HCT116 (cell line): ENCODE data around the gene NUAK2. TPM values are rescaled to one million over a fixed set of nuclear protein-coding genes. Genes with fewer than 3 reads are reported as not detected.

ENCODE experiments used
- ATAC-seq: fragments of 200-7000 bp; cut with Tn5 transposase; 2 replicates; pipeline ENCODE4 v1.9.1; 2020; ENCODE audit warnings: mild to moderate bottlenecking, moderate library complexity
- BruUV-seq: library from RNA; stranded (reverse); fragments of 400-500 nt; replicated peaks from 2 replicates; lab custom pipeline; 2021; lab: Mats Ljungman, UMichigan
- CTCF ChIA-PET: fragments of 300-600 bp; sonication (Branson Sonifier 250); formaldehyde crosslinking; loops from one replicate; lab custom pipeline; 2021; ENCODE audit warnings: antibody characterized with exemption; lab: Charles Lee
- POLR2A ChIA-PET: fragments of 300-600, 350-600 bp; sonication (Branson Sonifier 250); formaldehyde crosslinking; loops from one replicate; lab custom pipeline; 2021; ENCODE audit warnings: antibody characterized with exemption; lab: Charles Lee
- RAD21 ChIA-PET, 2 experiments: fragments of 300-600 bp; sonication (Branson Sonifier 250); formaldehyde crosslinking; loops; one replicate each; lab custom pipeline; 2023; ENCODE audit warnings: low total read pairs in 2 of 2; ENCODE audit not compliant: uncharacterized antibody in 2 of 2, unreplicated experiment in 2 of 2, low non-redundant PET in 1 of 2; lab: Charles Lee
- DNase-seq: peaks from one replicate; pipeline ENCODE4 v3.0.0-alpha.2; 2010; ENCODE audit warnings: low read depth, low spot score
- H2AFZ ChIP-seq: fragments of 200-600 bp; shearing (Covaris generic), sonication (generic); 2 replicates; pipeline ENCODE4 v1.6.1; 2017; ENCODE audit warnings: low read depth, mixed run types, mixed read lengths, antibody characterized with exemption, low read length; ENCODE audit not compliant: poor library complexity, severe bottlenecking
- H3K27ac ChIP-seq: 2 replicates; pipeline ENCODE4 v1.5.1; 2012; ENCODE audit warnings: low read depth, low read length
- H3K27me3 ChIP-seq: fragments of 200-600 bp; sonication (generic); 2 replicates; pipeline ENCODE4 v1.6.1; 2016; ENCODE audit warnings: mixed run types, low read length, mixed read lengths; ENCODE audit not compliant: insufficient read depth
- H3K36me3 ChIP-seq, 2 experiments: fragments of 200-500 bp in 1 of 2; fragments of 200-600 bp in 1 of 2; sonication (Bioruptor generic) in 1 of 2; sonication (generic) in 1 of 2; 2 replicates each; pipeline versions ENCODE4 v1.5.1 to v1.6.1; 2014 to 2016; ENCODE audit warnings: low read length in 2 of 2, inconsistent platforms in 1 of 2, mixed read lengths in 1 of 2, mixed run types in 1 of 2; ENCODE audit not compliant: insufficient read depth in 2 of 2, control insufficient read depth in 1 of 2
- H3K4me1 ChIP-seq, 2 experiments: fragments of 200-600 bp in 1 of 2; sonication (generic) in 1 of 2; 2 replicates each; pipeline versions ENCODE4 v1.5.1 to v1.6.1; 2012 to 2017; ENCODE audit warnings: low read length in 2 of 2, inconsistent platforms in 1 of 2, mild to moderate bottlenecking in 1 of 2, mixed read lengths in 1 of 2, mixed run types in 1 of 2, moderate library complexity in 1 of 2; ENCODE audit not compliant: insufficient read depth in 2 of 2, control insufficient read depth in 1 of 2
- H3K4me2 ChIP-seq: fragments of 200-600 bp; sonication (generic); 2 replicates; pipeline ENCODE4 v1.6.1; 2017; ENCODE audit warnings: mixed run types, low read length, mixed read lengths
- H3K4me3 ChIP-seq, 2 experiments: fragments of 200-600 bp in 1 of 2; sonication (generic) in 1 of 2; replicated peaks in 1 of 2; 2 replicates each; pipeline ENCODE4 v1.5.1; 2011 to 2016; ENCODE audit warnings: low read length in 2 of 2, control low read depth in 1 of 2, low read depth in 1 of 2, mild to moderate bottlenecking in 1 of 2, mixed read lengths in 1 of 2, mixed run types in 1 of 2
- H3K79me2 ChIP-seq: fragments of 200-600 bp; sonication (generic); 2 replicates; pipeline ENCODE4 v1.6.1; 2017; ENCODE audit warnings: mild to moderate bottlenecking, mixed run types, low read length, moderate library complexity, mixed read lengths; ENCODE audit not compliant: insufficient read depth
- H3K9ac ChIP-seq: fragments of 200-600 bp; sonication (generic); 2 replicates; pipeline ENCODE4 v1.6.1; 2016; ENCODE audit warnings: low read length, mixed read lengths
- H3K9me2 ChIP-seq: fragments of 200-600 bp; sonication (generic), shearing (Covaris generic); 2 replicates; pipeline ENCODE4 v1.6.1; 2017; ENCODE audit warnings: mixed run types, mild to moderate bottlenecking, moderate library complexity; ENCODE audit not compliant: insufficient read depth
- H3K9me3 ChIP-seq, 2 experiments: fragments of 200-500 bp in 1 of 2; fragments of 200-600 bp in 1 of 2; sonication (Bioruptor generic) in 1 of 2; sonication (generic) in 1 of 2; 2 replicates each; pipeline ENCODE4 v1.6.1; 2014 to 2017; ENCODE audit warnings: low read length in 2 of 2, mixed read lengths in 2 of 2, inconsistent platforms in 1 of 2, low read depth in 1 of 2, mild to moderate bottlenecking in 1 of 2, mixed run types in 1 of 2, moderate library complexity in 1 of 2; ENCODE audit not compliant: control insufficient read depth in 1 of 2, insufficient read depth in 1 of 2
- H4K20me1 ChIP-seq: fragments of 200-600 bp; sonication (generic), shearing (Covaris generic); 2 replicates; pipeline ENCODE4 v1.6.1; 2017; ENCODE audit warnings: mixed run types, mild to moderate bottlenecking, moderate library complexity; ENCODE audit not compliant: insufficient read depth
- CBX3 ChIP-seq: IDR thresholded peaks from 2 replicates; pipeline ENCODE4 v1.6.1; 2012; ENCODE audit warnings: low read depth
- EGR1 ChIP-seq: IDR thresholded peaks from 2 replicates; pipeline ENCODE4 v1.6.1; 2012; ENCODE audit warnings: low read depth
- ELF1 ChIP-seq: IDR thresholded peaks from 2 replicates; pipeline ENCODE4 v1.6.1; 2012; ENCODE audit warnings: low read depth, borderline replicate concordance
- EZH2 ChIP-seq: fragments of 200-600 bp; sonication (generic); IDR thresholded peaks from 2 replicates; pipeline ENCODE4 v1.6.1; 2017; ENCODE audit warnings: antibody characterized with exemption, mixed run types
- EZH2phosphoT487 ChIP-seq: fragments of 200-600 bp; IDR thresholded peaks from 2 replicates; pipeline ENCODE4 v1.6.1; 2018; ENCODE audit warnings: antibody characterized with exemption, borderline replicate concordance
- FOSL1 ChIP-seq: IDR thresholded peaks from 2 replicates; pipeline ENCODE4 v1.6.1; 2012; ENCODE audit warnings: low read depth
- SIN3A ChIP-seq: IDR thresholded peaks from 2 replicates; pipeline ENCODE4 v1.6.1; 2012; ENCODE audit warnings: low read depth
- SP1 ChIP-seq: IDR thresholded peaks from 2 replicates; pipeline ENCODE4 v1.6.1; 2012; ENCODE audit warnings: low read depth
- YY1 ChIP-seq: IDR thresholded peaks from 2 replicates; pipeline ENCODE4 v1.6.1; 2011; ENCODE audit warnings: low read length, low read depth, moderate library complexity, mild to moderate bottlenecking; ENCODE audit not compliant: insufficient replicate concordance; ENCODE audit errors: extremely low read depth
- ZFX ChIP-seq: fragments of 450-650 bp; IDR thresholded peaks from 2 replicates; pipeline ENCODE4 v1.6.1; 2017
- intact Hi-C: fragments of 100-400 bp; cut with micrococcal nuclease; formaldehyde crosslinking; loops from 2 replicates; pipeline ENCODE4 v1.10.0; 2022
- total RNA-seq: library from RNA; stranded (reverse); gene quantifications from one replicate; pipeline ENCODE4 v1.2.1, GENCODE V29; 2021; ENCODE audit not compliant: unreplicated experiment
- TF ChIP-seq, protein P1 (sequence below): IDR thresholded peaks from 2 replicates; pipeline ENCODE4 v1.6.1; 2011; ENCODE audit warnings: mild to moderate bottlenecking, low read length, moderate library complexity; ENCODE audit not compliant: insufficient replicate concordance; ENCODE audit errors: extremely low read depth

The NUAK2 gene
- total RNA-seq, 1 experiment from 2014 or later: 3.0 TPM

DNA sequence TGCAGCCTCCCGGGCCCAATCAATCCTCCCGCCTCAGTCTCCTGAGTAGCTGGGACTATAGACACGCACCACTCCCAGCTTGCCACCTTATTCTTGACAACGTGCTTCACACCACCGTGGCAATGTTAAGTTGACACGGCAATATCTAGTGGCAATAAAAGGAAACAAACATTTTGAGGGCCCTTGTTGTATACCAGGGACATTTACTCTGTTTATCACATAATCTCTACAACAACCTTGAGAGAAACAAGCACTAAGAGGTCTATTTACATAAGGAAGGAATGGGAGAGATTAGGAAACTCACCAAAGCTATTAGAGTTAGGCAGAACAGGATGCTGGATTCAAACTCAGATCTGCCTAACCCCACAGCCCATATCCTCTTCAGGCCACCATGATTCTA lies 32.1 kb upstream of the NUAK2 start:
- ATAC-seq (no peak), DNase-seq (no peak)
- Histone ChIP-seq H4K20me1 (no peaks in the 10 kb centered on the region), H3K79me2 (no peaks in the 10 kb centered on the region), H2AFZ (no peak overlapping the region), H3K4me2 (no peak overlapping the region), H3K9me2 (no peaks in the 10 kb centered on the region), H3K4me3 (no peak overlapping the region), H3K4me1 (peaks cover 2 to 27% of the 10 kb centered on the region in 2 experiments; a peak in 3 of 4 replicates), H3K9ac (no peak overlapping the region), H3K9me3 (no peaks in the 10 kb centered on the region), H3K27ac (no peak overlapping the region), H3K27me3 (no peaks in the 10 kb centered on the region), H3K36me3 (no peaks in the 10 kb centered on the region)
- intact Hi-C loops: loop anchor here (1.0 kb wide), 2 partner anchors 132 to 171 kb away; no protein-coding TSS in a partner anchor
- ChIA-PET POLR2A (interaction anchor here (0.6 to 0.9 kb wide), 2 partner anchors 56 to 132 kb away, joined by 3 read pairs; no protein-coding TSS in a partner anchor), RAD21 (interaction anchor here (0.6 to 2.0 kb wide), 7 partner anchors 80 to 193 kb away, joined by 3 to 11 read pairs (median 5); no protein-coding TSS in a partner anchor), CTCF (interaction anchor here (0.6 to 3.1 kb wide), 29 partner anchors 8 to 304 kb away, joined by 3 to 49 read pairs (median 5); partner anchors contain the start of gene TMCC2)
- TF ChIP-seq FOSL1 (no peak), EGR1 (no peak), ZFX (no peak), EZH2phosphoT487 (no peak), YY1 (no peak), CBX3 (no peak), SIN3A (no peak), EZH2 (no peak), SP1 (no peak), ELF1 (no peak)
- TF ChIP-seq, protein P1, sequence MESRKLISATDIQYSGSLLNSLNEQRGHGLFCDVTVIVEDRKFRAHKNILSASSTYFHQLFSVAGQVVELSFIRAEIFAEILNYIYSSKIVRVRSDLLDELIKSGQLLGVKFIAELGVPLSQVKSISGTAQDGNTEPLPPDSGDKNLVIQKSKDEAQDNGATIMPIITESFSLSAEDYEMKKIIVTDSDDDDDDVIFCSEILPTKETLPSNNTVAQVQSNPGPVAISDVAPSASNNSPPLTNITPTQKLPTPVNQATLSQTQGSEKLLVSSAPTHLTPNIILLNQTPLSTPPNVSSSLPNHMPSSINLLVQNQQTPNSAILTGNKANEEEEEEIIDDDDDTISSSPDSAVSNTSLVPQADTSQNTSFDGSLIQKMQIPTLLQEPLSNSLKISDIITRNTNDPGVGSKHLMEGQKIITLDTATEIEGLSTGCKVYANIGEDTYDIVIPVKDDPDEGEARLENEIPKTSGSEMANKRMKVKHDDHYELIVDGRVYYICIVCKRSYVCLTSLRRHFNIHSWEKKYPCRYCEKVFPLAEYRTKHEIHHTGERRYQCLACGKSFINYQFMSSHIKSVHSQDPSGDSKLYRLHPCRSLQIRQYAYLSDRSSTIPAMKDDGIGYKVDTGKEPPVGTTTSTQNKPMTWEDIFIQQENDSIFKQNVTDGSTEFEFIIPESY: no peak
- BruUV-seq: no TSS peak
